PC-9 (cell line): Measurements from ENCODE around the gene TOMM22. TPM values are rescaled to one million over a fixed set of nuclear protein-coding genes. Genes with fewer than 3 reads are reported as not detected.
A peak's percentile ranks its signal among the peaks of the same experiment; 100 is the strongest.

ENCODE experiments used
- BruUV-seq: library from RNA; stranded (reverse); fragments of 400-500 nt; replicated peaks from 2 replicates; lab custom pipeline; 2021; lab: Mats Ljungman, UMichigan
- CTCF ChIA-PET: fragments of 300-600 bp; sonication (Branson Sonifier 250); formaldehyde crosslinking; loops from one replicate; lab custom pipeline; 2022; ENCODE audit warnings: antibody characterized with exemption; lab: Charles Lee
- POLR2A ChIA-PET: fragments of 300-600 bp; sonication (Branson Sonifier 250); formaldehyde crosslinking; loops from one replicate; lab custom pipeline; 2022; ENCODE audit warnings: antibody characterized with exemption; ENCODE audit not compliant: unreplicated experiment; lab: Charles Lee
- DNase-seq, 2 experiments: peaks; one replicate each; pipeline versions ENCODE4 v3.0.0 to v3.0.0-alpha.2; 2015 to 2022; ENCODE audit warnings: mixed read lengths in 1 of 2
- H2AFZ ChIP-seq: fragments of 200-600 bp; sonication (generic); 2 replicates; pipeline ENCODE4 v1.8.1; 2017; ENCODE audit warnings: antibody characterized with exemption
- H3F3A ChIP-seq: fragments of 200-600 bp; sonication (generic); 2 replicates; pipeline ENCODE4 v1.8.1; 2017; ENCODE audit warnings: antibody characterized with exemption, mild to moderate bottlenecking, low read depth; ENCODE audit not compliant: insufficient read depth
- H3K27ac ChIP-seq: fragments of 200-600 bp; sonication (generic); 2 replicates; pipeline ENCODE4 v1.6.1; 2016; ENCODE audit warnings: mixed run types
- H3K27me3 ChIP-seq: fragments of 200-600 bp; sonication (generic); 2 replicates; pipeline ENCODE4 v1.6.1; 2016; ENCODE audit warnings: low read depth, mixed run types; ENCODE audit not compliant: insufficient read depth
- H3K36me3 ChIP-seq: fragments of 200-600 bp; sonication (generic); 2 replicates; pipeline ENCODE4 v1.6.1; 2016; ENCODE audit warnings: low read depth, mixed run types
- H3K4me1 ChIP-seq: fragments of 200-600 bp; sonication (generic); replicated peaks from 2 replicates; pipeline ENCODE4 v1.6.1; 2016; ENCODE audit warnings: mixed run types; ENCODE audit not compliant: insufficient read depth
- H3K4me2 ChIP-seq: fragments of 200-600 bp; sonication (generic); 2 replicates; pipeline ENCODE4 v1.6.1; 2017; ENCODE audit warnings: mixed run types
- H3K4me3 ChIP-seq: fragments of 200-600 bp; sonication (generic); 2 replicates; pipeline ENCODE4 v1.6.1; 2016; ENCODE audit warnings: mixed run types
- H3K79me2 ChIP-seq: fragments of 200-600 bp; sonication (generic); 2 replicates; pipeline ENCODE4 v1.6.1; 2017; ENCODE audit warnings: low read depth, mixed run types
- H3K9me2 ChIP-seq: fragments of 200-600 bp; sonication (generic); 2 replicates; pipeline ENCODE4 v1.8.1; 2017; ENCODE audit warnings: mild to moderate bottlenecking; ENCODE audit not compliant: insufficient read depth
- H3K9me3 ChIP-seq: fragments of 200-600 bp; sonication (generic); 2 replicates; pipeline ENCODE4 v1.8.1; 2016; ENCODE audit warnings: low read depth; ENCODE audit not compliant: insufficient read depth
- H4K20me1 ChIP-seq: fragments of 200-600 bp; sonication (generic); 2 replicates; pipeline ENCODE4 v1.8.1; 2017; ENCODE audit not compliant: insufficient read depth
- EZH2 ChIP-seq: fragments of 200-600 bp; sonication (generic); IDR thresholded peaks from 2 replicates; pipeline ENCODE4 v1.8.0; 2017; ENCODE audit warnings: antibody characterized with exemption, low read depth
- intact Hi-C: fragments of 100-400 bp; cut with micrococcal nuclease; formaldehyde crosslinking; loops from one replicate; pipeline ENCODE4 v1.10.0; 2022; ENCODE audit not compliant: unreplicated experiment
- total RNA-seq: library from RNA; stranded (reverse); gene quantifications from 2 replicates; pipeline ENCODE4 v1.2.3, GENCODE V29; 2021
- TF ChIP-seq, protein P1 (sequence below): fragments of 200-600 bp; sonication (generic); conservative IDR thresholded peaks from 2 replicates; pipeline ENCODE4 v1.6.1; 2017; ENCODE audit warnings: mixed run types, antibody characterized with exemption, mild to moderate bottlenecking, moderate library complexity

Gene TOMM22
- total RNA-seq, 1 experiment from 2014 or later = 120 TPM

DNA sequence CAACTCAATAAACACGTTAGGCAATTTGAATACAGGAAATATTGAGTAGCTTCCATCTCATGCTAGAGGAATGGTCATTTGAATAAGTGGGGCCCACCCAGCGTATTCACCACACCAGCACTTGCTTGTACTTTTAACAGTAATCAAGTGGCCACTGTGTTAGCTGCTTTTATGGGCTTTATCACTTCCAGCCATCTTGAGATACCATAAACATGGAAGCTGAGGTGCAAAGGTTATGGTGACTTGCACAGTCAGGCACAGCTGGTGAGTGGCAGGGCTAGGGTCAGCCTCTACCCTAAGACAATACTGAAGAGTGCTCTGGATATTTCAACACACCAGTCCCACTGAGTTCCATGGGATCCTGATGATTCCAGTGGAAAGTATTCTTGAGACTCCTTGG, 12.3 kb downstream of the TOMM22 start:
- H3F3A ChIP-seq = peaks cover 61% of the 10 kb centered on the region
- no peaks in the 10 kb centered on the region for H3K9me3 ChIP-seq
- TF ChIP-seq, protein P1, sequence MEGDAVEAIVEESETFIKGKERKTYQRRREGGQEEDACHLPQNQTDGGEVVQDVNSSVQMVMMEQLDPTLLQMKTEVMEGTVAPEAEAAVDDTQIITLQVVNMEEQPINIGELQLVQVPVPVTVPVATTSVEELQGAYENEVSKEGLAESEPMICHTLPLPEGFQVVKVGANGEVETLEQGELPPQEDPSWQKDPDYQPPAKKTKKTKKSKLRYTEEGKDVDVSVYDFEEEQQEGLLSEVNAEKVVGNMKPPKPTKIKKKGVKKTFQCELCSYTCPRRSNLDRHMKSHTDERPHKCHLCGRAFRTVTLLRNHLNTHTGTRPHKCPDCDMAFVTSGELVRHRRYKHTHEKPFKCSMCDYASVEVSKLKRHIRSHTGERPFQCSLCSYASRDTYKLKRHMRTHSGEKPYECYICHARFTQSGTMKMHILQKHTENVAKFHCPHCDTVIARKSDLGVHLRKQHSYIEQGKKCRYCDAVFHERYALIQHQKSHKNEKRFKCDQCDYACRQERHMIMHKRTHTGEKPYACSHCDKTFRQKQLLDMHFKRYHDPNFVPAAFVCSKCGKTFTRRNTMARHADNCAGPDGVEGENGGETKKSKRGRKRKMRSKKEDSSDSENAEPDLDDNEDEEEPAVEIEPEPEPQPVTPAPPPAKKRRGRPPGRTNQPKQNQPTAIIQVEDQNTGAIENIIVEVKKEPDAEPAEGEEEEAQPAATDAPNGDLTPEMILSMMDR = no peak
- TF ChIP-seq EZH2 = no peak
- ChIA-PET CTCF (interaction anchor here (2.9 kb wide), 1 partner anchor 12 kb away, joined by 16 read pairs; the partner anchor contains the start of gene TOMM22), POLR2A (no interaction called here)
- peaks cover 14% of the 10 kb centered on the region; the same call in 1 of the 2 replicates for H4K20me1 ChIP-seq
- H3K36me3 ChIP-seq = peaks cover 54% of the 10 kb centered on the region
- H2AFZ ChIP-seq = no peak overlapping the region
- no peak overlapping the region for H3K4me3 ChIP-seq
- no peaks in the 10 kb centered on the region for H3K27me3 ChIP-seq
- peak overlapping the region; percentile 92 for H3K4me2 ChIP-seq
- peaks cover 93% of the 10 kb centered on the region for H3K79me2 ChIP-seq
- peak overlapping the region; percentile 88 for H3K27ac ChIP-seq
- H3K4me1 ChIP-seq = peaks cover 52% of the 10 kb centered on the region
- intact Hi-C loops = no loop called here
- H3K9me2 ChIP-seq = no peaks in the 10 kb centered on the region
- DNase-seq = no peak
- BruUV-seq = no TSS peak

GRCh38 chr22:38694940-38695339, 13.2 kb downstream of the TOMM22 start:
- Histone ChIP-seq H2AFZ (no peak overlapping the region), H3K4me3 (peak overlapping the region; percentile 27; the same call in 1 of the 2 replicates), H3F3A (peaks cover 58% of the 10 kb centered on the region), H3K27ac (peak overlapping the region; percentile 88), H3K27me3 (no peaks in the 10 kb centered on the region), H3K4me2 (peak overlapping the region; percentile 92), H3K79me2 (peaks cover 93% of the 10 kb centered on the region), H4K20me1 (peaks cover 14% of the 10 kb centered on the region; the same call in 1 of the 2 replicates), H3K4me1 (peaks cover 52% of the 10 kb centered on the region), H3K9me3 (no peaks in the 10 kb centered on the region), H3K36me3 (peaks cover 50% of the 10 kb centered on the region), H3K9me2 (no peaks in the 10 kb centered on the region)
- POLR2A ChIA-PET = interaction anchor here (0.6 to 1.3 kb wide), 10 partner anchors 11 to 822 kb away, joined by 3 to 22 read pairs (median 4); partner anchors contain the start of gene GTPBP1
- no peak for TF ChIP-seq EZH2
- TF ChIP-seq, protein P1 = no peak
- DNase-seq = peak in 1 of 2 experiments; percentile 94
- no TSS peak for BruUV-seq
- CTCF ChIA-PET = interaction anchor here (0.6 to 2.9 kb wide), 3 partner anchors 13 to 1063 kb away, joined by 3 to 16 read pairs (median 4); partner anchors contain the start of gene TOMM22
- intact Hi-C loops = no loop called here

DNA sequence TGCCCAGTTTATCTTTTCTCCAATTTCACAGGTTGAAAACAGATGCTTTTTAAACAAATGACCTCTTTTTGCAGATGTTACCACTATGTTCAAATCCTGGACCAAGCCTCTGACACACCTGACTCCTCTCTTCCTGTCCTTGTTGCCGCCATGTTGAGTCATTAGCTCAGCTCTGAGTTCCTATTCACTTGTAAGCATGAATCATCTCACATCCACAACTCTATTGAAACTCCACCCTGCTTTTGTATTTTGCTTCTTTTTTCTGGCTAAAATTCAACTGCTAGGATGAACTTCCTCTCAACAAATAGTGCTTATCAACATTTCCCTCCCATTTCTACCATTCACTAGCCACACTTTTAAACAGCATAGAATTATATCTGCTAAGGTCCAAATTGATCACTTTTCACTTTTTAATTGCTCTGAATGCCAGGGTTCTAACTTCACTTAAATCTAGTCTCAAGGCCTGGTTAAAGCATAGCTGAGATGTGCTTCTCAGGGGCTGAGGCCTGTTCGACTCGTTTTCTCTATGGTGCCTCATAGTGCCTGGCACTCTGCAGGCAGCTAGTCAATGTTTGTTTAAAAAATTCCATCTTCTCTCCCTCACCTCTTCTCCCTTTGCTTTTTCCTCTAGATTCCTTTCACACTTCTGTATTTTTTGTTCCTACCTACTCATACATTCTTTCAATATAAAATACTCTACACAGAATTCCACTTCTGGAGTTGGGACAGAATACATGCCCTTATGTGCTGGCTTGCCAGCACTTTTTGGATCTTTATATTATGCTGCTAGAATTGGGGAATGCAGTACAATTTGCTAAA, 15.1 kb downstream of the TOMM22 start:
- CTCF ChIA-PET = interaction anchor here (0.7 kb wide), 1 partner anchor 121 kb away, joined by 3 read pairs; no protein-coding TSS in a partner anchor
- H3K9me3 ChIP-seq = no peaks in the 10 kb centered on the region
- H3K36me3 ChIP-seq = peaks cover 43% of the 10 kb centered on the region; the same call in 1 of the 2 replicates
- peak overlapping the region; percentile 92 for H3K4me2 ChIP-seq
- H3K27me3 ChIP-seq = no peaks in the 10 kb centered on the region
- TF ChIP-seq EZH2 = no peak
- TF ChIP-seq, protein P1 = no peak
- no peak overlapping the region for H2AFZ ChIP-seq
- DNase-seq = peak; percentile 64 to 89
- peak overlapping the region; percentile 82 for H3K4me3 ChIP-seq
- H3F3A ChIP-seq = peaks cover 61% of the 10 kb centered on the region
- H3K79me2 ChIP-seq = peaks cover 81% of the 10 kb centered on the region
- POLR2A ChIA-PET = interaction anchor here (0.6 to 1.6 kb wide), 8 partner anchors 9 to 697 kb away, joined by 3 to 12 read pairs (median 5); partner anchors contain the start of genes GTPBP1 and TOMM22
- BruUV-seq = no TSS peak
- intact Hi-C loops = loop anchor here (2.0 kb wide), 1 partner anchor 58 kb away; the partner anchor contains the start of gene SUN2
- peaks cover 14% of the 10 kb centered on the region; the same call in 1 of the 2 replicates for H4K20me1 ChIP-seq
- no peaks in the 10 kb centered on the region for H3K9me2 ChIP-seq
- peak overlapping the region; percentile 88 for H3K27ac ChIP-seq
- peaks cover 56% of the 10 kb centered on the region for H3K4me1 ChIP-seq
